Measurements from ENCODE around the gene CCDC182. TPM values are rescaled to one million over a fixed set of nuclear protein-coding genes. Genes with fewer than 3 reads are reported as not detected.

The CCDC182 gene
- total and polyA plus RNA-seq, 2 of the 13 experiments (the other 11 are each of a cell fraction or from before 2014, with no cell fraction given): not detected

DNA sequence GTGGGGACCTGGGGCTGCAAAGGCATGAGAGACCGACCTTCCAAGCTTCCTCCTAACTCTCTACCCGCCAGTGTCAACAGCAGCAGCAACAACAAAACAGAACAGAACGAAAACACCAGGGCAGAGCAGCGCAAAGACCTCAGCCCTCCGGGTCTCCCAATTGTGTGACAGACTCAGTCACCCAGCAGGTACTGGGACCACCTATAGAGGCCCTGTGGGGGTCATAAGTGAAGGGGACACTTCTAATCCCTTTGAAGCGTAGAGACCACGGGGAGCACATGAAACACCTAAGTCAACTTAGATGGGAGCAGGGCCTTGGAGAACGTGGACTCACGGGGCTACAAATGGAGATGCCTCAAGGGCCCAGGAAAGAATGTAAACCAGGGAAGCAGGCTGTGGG lies 12.6 kb upstream of the CCDC182 start:
- no TSS peak for BruUV-seq (replicated peaks)
- 33% methylated on average over 9 of the region's 9 CpGs for WGBS (ENCODE audit: low lambda C conversion rate)
- intact Hi-C loops (cut with micrococcal nuclease; ENCODE audit: unreplicated experiment): no loop called here

DNA sequence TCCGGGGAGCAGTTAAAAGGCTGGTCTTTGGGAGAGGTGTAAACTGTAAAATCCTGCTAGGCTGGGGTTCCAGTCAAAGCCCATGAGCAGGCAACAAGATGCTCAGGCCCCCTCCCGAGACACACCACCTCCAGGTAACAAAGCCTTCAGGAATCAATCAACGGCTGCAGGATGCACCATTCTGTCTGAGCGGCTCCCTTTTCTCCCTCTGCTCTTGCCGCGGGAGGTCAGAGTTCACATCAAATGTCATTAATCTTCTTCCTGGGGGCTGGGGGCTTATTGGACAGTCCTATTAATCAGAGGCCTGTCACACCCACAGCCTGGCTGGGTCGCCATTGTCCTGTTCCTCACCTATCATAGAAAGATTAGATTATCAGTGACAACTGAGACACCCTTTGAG lies 11.9 kb upstream of the CCDC182 start:
- no peaks in the 10 kb centered on the region for H3K79me2 ChIP-seq (ENCODE audit: insufficient read depth, low read length)
- H3K27ac ChIP-seq (ENCODE audit: extremely low read length, insufficient read depth, low read length): no peak overlapping the region
- DNase-seq (ENCODE audit: low spot score) (peak; percentile 35), ATAC-seq (no peak), FAIRE-seq (no peak)
- ChIA-PET CTCF (ENCODE audit: low intra/inter-chr PET ratio, low total read pairs) (no interaction called here), POLR2A (no interaction called here)
- H3K9ac ChIP-seq (ENCODE audit: insufficient read depth, low read depth, low read length): no peak overlapping the region
- H3K36me3 ChIP-seq (replicated peaks in 1 of 2; ENCODE audit: control insufficient read depth in 1 of 2, insufficient read depth in 2 of 2, low read length in 2 of 2): no peaks in the 10 kb centered on the region
- H3K4me2 ChIP-seq (ENCODE audit: low read depth, low read length): no peak overlapping the region
- H3K27me3 ChIP-seq (ENCODE audit: control insufficient read depth in 1 of 2, insufficient read depth in 2 of 2, low read length in 2 of 2): peaks cover 0 to 28% of the 10 kb centered on the region in 2 experiments; a peak in 2 of 5 replicates
- TF ChIP-seq RXRB (CRISPR knock-in tag; IDR thresholded peaks at IDR 0.05; ENCODE audit: borderline replicate concordance) (no peak), NR2F6 (IDR thresholded peaks at IDR 0.05) (0 out of 2 replicates have a peak, but pooled peaks have one; percentile 30), NR2F6 (CRISPR knock-in tag; IDR thresholded peaks at IDR 0.05) (no peak), MLLT10 (CRISPR knock-in tag; IDR thresholded peaks at IDR 0.05) (no peak), ZBTB3 (CRISPR knock-in tag; IDR thresholded peaks at IDR 0.05; ENCODE audit: borderline replicate concordance, low read depth) (no peak), TCF7 (IDR thresholded peaks at IDR 0.05; ENCODE audit: low read depth) (0 out of 2 replicates have a peak, but pooled peaks have one; percentile 6)
- TF ChIP-seq, protein P1, sequence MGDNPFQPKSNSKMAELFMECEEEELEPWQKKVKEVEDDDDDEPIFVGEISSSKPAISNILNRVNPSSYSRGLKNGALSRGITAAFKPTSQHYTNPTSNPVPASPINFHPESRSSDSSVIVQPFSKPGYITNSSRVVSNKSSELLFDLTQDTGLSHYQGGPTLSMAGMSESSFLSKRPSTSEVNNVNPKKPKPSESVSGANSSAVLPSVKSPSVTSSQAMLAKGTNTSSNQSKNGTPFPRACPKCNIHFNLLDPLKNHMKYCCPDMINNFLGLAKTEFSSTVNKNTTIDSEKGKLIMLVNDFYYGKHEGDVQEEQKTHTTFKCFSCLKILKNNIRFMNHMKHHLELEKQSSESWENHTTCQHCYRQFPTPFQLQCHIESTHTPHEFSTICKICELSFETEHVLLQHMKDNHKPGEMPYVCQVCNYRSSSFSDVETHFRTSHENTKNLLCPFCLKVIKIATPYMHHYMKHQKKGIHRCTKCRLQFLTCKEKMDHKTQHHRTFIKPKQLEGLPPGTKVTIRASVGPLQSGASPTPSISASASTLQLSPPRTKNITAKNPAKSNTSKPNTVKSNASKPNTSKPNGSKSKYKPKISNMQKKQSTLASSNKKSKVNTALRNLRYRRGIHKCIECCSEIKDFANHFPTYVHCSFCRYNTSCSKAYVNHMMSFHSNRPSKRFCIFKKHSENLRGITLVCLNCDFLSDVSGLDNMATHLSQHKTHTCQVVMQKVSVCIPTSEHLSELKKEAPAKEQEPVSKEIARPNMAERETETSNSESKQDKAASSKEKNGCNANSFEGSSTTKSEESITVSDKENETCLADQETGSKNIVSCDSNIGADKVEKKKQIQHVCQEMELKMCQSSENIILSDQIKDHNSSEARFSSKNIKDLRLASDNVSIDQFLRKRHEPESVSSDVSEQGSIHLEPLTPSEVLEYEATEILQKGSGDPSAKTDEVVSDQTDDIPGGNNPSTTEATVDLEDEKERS (CRISPR knock-in tag; IDR thresholded peaks at IDR 0.05): no peak
- no peaks in the 10 kb centered on the region for H4K20me1 ChIP-seq (ENCODE audit: insufficient read depth, low read length)
- in situ Hi-C loops (cut with HindIII; ENCODE audit: extremely low pct_ligation_motif_present, low pct_unique_long_range_greater_than_20kb) (no loop called here), intact Hi-C loops (cut with micrococcal nuclease; ENCODE audit: unreplicated experiment) (no loop called here)
- 25% methylated on average over 4 of the region's 7 CpGs for WGBS (ENCODE audit: low lambda C conversion rate)
- peaks cover 10% of the 10 kb centered on the region for H3K4me1 ChIP-seq (ENCODE audit: insufficient read depth, low read length)
- BruUV-seq (replicated peaks): no TSS peak
- no peak overlapping the region for H3K4me3 ChIP-seq (replicated peaks in 1 of 3; ENCODE audit: insufficient read depth in 1 of 3, low read depth in 2 of 3, low read length in 3 of 3)
- H3K9me3 ChIP-seq (ENCODE audit: low read length): no peaks in the 10 kb centered on the region
- H2AFZ ChIP-seq (ENCODE audit: low read length): no peak overlapping the region

More for the DNA sequence above, 12.6 kb upstream of the CCDC182 start:
- no peak; the same call in 2 of the 3 replicates for ATAC-seq
- Histone ChIP-seq H3K4me3 (replicated peaks in 1 of 3; ENCODE audit: insufficient read depth in 1 of 3, low read depth in 2 of 3, low read length in 3 of 3) (no peak overlapping the region), H3K4me2 (ENCODE audit: low read depth, low read length) (no peak overlapping the region), H3K4me1 (ENCODE audit: insufficient read depth, low read length) (peaks cover 10% of the 10 kb centered on the region), H3K36me3 (replicated peaks in 1 of 2; ENCODE audit: control insufficient read depth in 1 of 2, insufficient read depth in 2 of 2, low read length in 2 of 2) (no peaks in the 10 kb centered on the region), H3K27ac (ENCODE audit: extremely low read length, insufficient read depth, low read length) (no peak overlapping the region), H3K27me3 (ENCODE audit: control insufficient read depth in 1 of 2, insufficient read depth in 2 of 2, low read length in 2 of 2) (peaks cover 0 to 36% of the 10 kb centered on the region in 2 experiments; a peak in 4 of 5 replicates), H3K79me2 (ENCODE audit: insufficient read depth, low read length) (no peaks in the 10 kb centered on the region), H4K20me1 (ENCODE audit: insufficient read depth, low read length) (no peaks in the 10 kb centered on the region), H3K9ac (ENCODE audit: insufficient read depth, low read depth, low read length) (no peak overlapping the region), H2AFZ (ENCODE audit: low read length) (no peak overlapping the region), H3K9me3 (ENCODE audit: low read length) (no peaks in the 10 kb centered on the region)
- ChIA-PET POLR2A (no interaction called here), CTCF (ENCODE audit: low intra/inter-chr PET ratio, low total read pairs) (no interaction called here)
- no peak for FAIRE-seq
- TF ChIP-seq ZNF7 (CRISPR knock-in tag; IDR thresholded peaks at IDR 0.05) (no peak), RNF2 (conservative IDR thresholded peaks at IDR 0.05; ENCODE audit: low read depth) (peak; percentile 47; the same call in 1 of the 2 replicates)
- TF ChIP-seq, protein P2, sequence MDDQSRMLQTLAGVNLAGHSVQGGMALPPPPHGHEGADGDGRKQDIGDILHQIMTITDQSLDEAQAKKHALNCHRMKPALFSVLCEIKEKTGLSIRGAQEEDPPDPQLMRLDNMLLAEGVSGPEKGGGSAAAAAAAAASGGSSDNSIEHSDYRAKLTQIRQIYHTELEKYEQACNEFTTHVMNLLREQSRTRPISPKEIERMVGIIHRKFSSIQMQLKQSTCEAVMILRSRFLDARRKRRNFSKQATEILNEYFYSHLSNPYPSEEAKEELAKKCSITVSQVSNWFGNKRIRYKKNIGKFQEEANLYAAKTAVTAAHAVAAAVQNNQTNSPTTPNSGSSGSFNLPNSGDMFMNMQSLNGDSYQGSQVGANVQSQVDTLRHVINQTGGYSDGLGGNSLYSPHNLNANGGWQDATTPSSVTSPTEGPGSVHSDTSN (CRISPR knock-in tag; IDR thresholded peaks at IDR 0.05; ENCODE audit: borderline replicate concordance): no peak
- in situ Hi-C loops (cut with HindIII; ENCODE audit: extremely low pct_ligation_motif_present, low pct_unique_long_range_greater_than_20kb): no loop called here
- no peak for DNase-seq (ENCODE audit: low spot score)

Measured in HepG2 (cell line).